ENCODE measurements around the gene RFX2. TPM values are rescaled to one million over a fixed set of nuclear protein-coding genes. Genes with fewer than 3 reads are reported as not detected.

RFX2 gene
- total RNA-seq, 4 donors from 2014 or later: 0.31 to 10.5 (median 2.2) TPM

- Histone ChIP-seq H3K4me3 (no peak overlapping the region), H3K36me3 (no peaks in the 10 kb centered on the region), H3K4me1 (no peaks in the 10 kb centered on the region), H3K27me3 (no peaks in the 10 kb centered on the region), H3K27ac (no peak overlapping the region), H3K9me3 (no peaks in the 10 kb centered on the region)
- no peak for ATAC-seq
- DNase-seq: no peak
- in situ Hi-C loops (cut with MboI; ENCODE audit: low sequenced_read_pairs in 4 of 4): loop anchor here in 1 of 4 donors (5.0 kb wide), 1 partner anchor 33 kb away; no protein-coding TSS in a partner anchor
- no peak for TF ChIP-seq CTCF (IDR thresholded peaks at IDR 0.05 in 4 of 5, conservative IDR thresholded peaks at IDR 0.05 in 1 of 5)
- TF ChIP-seq POLR2A (IDR thresholded peaks at IDR 0.05): no peak
- intact Hi-C loops (cut with DNase I; ENCODE audit: low total_unique reads): loop anchor here (1.0 kb wide), 1 partner anchor 52 kb away; no protein-coding TSS in a partner anchor
These were observed 90.0 kb downstream of the RFX2 start for GRCh38 chr19:6020166-6020882.

- DNase-seq: no peak
- in situ Hi-C loops (cut with MboI; ENCODE audit: low sequenced_read_pairs in 4 of 4): no loop called here
- TF ChIP-seq POLR2A (IDR thresholded peaks at IDR 0.05) (no peak), CTCF (IDR thresholded peaks at IDR 0.05 in 4 of 5, conservative IDR thresholded peaks at IDR 0.05 in 1 of 5) (no peak)
These were observed 91.5 kb downstream of the RFX2 start for GRCh38 chr19:6018786-6019185.

GRCh38 chr19:6017576-6017975 is 92.7 kb downstream of the RFX2 start:
- H3K9me3 ChIP-seq: no peaks in the 10 kb centered on the region
- no peak overlapping the region for H3K27ac ChIP-seq
- no peaks in the 10 kb centered on the region for H3K36me3 ChIP-seq
- in situ Hi-C loops (cut with MboI; ENCODE audit: low sequenced_read_pairs in 4 of 4): no loop called here
- no peak for ATAC-seq
- H3K4me1 ChIP-seq: no peaks in the 10 kb centered on the region
- TF ChIP-seq CTCF (IDR thresholded peaks at IDR 0.05 in 4 of 5, conservative IDR thresholded peaks at IDR 0.05 in 1 of 5) (no peak), POLR2A (IDR thresholded peaks at IDR 0.05) (no peak)
- intact Hi-C loops (cut with DNase I; ENCODE audit: low total_unique reads): no loop called here
- no peak overlapping the region for H3K4me3 ChIP-seq
- H3K27me3 ChIP-seq: no peaks in the 10 kb centered on the region
- DNase-seq: no peak

More at GRCh38 chr19:6018786-6019185, 91.5 kb downstream of the RFX2 start:
- intact Hi-C loops (cut with DNase I; ENCODE audit: low total_unique reads): no loop called here
- Histone ChIP-seq H3K27me3 (no peaks in the 10 kb centered on the region), H3K36me3 (no peaks in the 10 kb centered on the region), H3K4me1 (no peaks in the 10 kb centered on the region), H3K9me3 (no peaks in the 10 kb centered on the region), H3K27ac (no peak overlapping the region), H3K4me3 (no peak overlapping the region)
- ATAC-seq: no peak

GRCh38 chr19:6015841-6016545 is 94.3 kb downstream of the RFX2 start:
- no peak for TF ChIP-seq POLR2A (IDR thresholded peaks at IDR 0.05)
- TF ChIP-seq CTCF (IDR thresholded peaks at IDR 0.05 in 4 of 5, conservative IDR thresholded peaks at IDR 0.05 in 1 of 5): no peak
- no peaks in the 10 kb centered on the region for H3K4me1 ChIP-seq
- intact Hi-C loops (cut with DNase I; ENCODE audit: low total_unique reads) (no loop called here), in situ Hi-C loops (cut with MboI; ENCODE audit: low sequenced_read_pairs in 4 of 4) (no loop called here)
- no peak overlapping the region for H3K27ac ChIP-seq
- no peak for ATAC-seq
- DNase-seq: no peak
- H3K9me3 ChIP-seq: no peaks in the 10 kb centered on the region
- H3K27me3 ChIP-seq: no peaks in the 10 kb centered on the region
- no peak overlapping the region for H3K4me3 ChIP-seq
- H3K36me3 ChIP-seq: no peaks in the 10 kb centered on the region

Data from gastrocnemius medialis (tissue), 4 donors.